Activated T-helper 17 cell treated with anti-CD3 and anti-CD28 coated beads, Interleukin-2, amount 50 U/mL, for 72 hours (primary cell): Measurements from ENCODE around the gene USP34. TPM values are rescaled to one million over a fixed set of nuclear protein-coding genes. Genes with fewer than 3 reads are reported as not detected.

Source experiments
- ATAC-seq: fragments of 150-1000 bp; cut with Tn5 transposase; replicated peaks from 2 replicates; pipeline ENCODE4 v1.10.0; 2021; ENCODE audit warnings: mild to moderate bottlenecking, moderate library complexity
- H3K27ac Mint-ChIP-seq: one replicate; pipeline ENCODE4 v1.8.0; 2022; ENCODE audit warnings: mixed read lengths
- H3K27me3 Mint-ChIP-seq: one replicate; pipeline ENCODE4 v1.8.0; 2022; ENCODE audit warnings: mixed read lengths
- H3K36me3 Mint-ChIP-seq: one replicate; pipeline ENCODE4 v1.8.0; 2022; ENCODE audit warnings: low read depth, mild to moderate bottlenecking, mixed read lengths
- H3K4me1 Mint-ChIP-seq: one replicate; pipeline ENCODE4 v1.8.0; 2022; ENCODE audit warnings: mixed read lengths
- H3K4me3 Mint-ChIP-seq: one replicate; pipeline ENCODE4 v1.8.0; 2022; ENCODE audit warnings: mild to moderate bottlenecking, mixed read lengths
- H3K9me3 Mint-ChIP-seq: one replicate; pipeline ENCODE4 v1.8.0; 2022; ENCODE audit warnings: mixed read lengths
- total RNA-seq, 2 donors: library from RNA; stranded (reverse); gene quantifications; one replicate each; pipeline ENCODE4 v1.2.3, GENCODE V29; 2022

USP34 gene
- total RNA-seq, 2 donors from 2014 or later, result 98.5 to 121 TPM

DNA sequence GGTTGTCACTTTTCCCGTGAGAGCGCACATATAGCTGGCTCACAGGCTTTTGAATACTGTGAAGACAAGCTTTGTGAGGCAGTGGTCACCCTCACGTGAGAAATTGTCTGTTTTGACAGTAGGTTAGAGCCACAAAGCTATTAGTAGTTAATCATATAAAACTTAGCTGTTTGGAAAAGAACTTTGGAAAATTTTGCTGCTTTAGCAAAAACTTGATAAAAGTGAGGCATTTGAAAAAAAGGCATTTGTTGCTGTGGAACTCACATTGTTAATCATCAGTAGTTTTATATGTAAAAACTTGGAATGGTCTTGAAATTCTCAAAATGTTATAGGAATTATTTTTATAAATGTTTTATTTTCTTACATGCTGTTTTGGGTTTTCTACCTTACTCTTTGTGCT lies 286.6 kb downstream of the USP34 start:
- peaks cover 99% of the 10 kb centered on the region for H3K36me3 Mint-ChIP-seq
- H3K4me1 Mint-ChIP-seq, result peaks cover 30% of the 10 kb centered on the region
- no peak for ATAC-seq
- H3K27ac Mint-ChIP-seq, result no peak overlapping the region
- H3K9me3 Mint-ChIP-seq, result no peaks in the 10 kb centered on the region
- H3K4me3 Mint-ChIP-seq, result no peak overlapping the region
- no peaks in the 10 kb centered on the region for H3K27me3 Mint-ChIP-seq

DNA sequence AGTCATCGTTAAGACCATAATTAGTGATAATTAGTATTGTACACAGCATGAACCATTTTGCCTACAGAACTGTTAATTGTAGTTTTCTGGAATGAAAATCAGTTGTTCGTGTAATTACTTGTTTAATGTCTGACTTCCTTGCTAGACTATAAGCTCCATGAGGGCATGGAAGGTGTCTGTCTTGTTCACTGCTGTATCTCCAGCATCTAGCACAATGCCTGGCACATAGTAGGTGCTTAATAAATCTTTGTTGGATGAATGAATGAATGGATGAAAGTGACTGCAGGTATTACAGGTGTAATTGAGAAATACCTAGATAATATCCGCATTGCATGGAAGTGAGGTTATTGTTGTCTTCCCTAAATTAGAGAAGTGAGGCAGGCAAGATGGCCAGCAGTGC lies 287.1 kb downstream of the USP34 start:
- Mint-ChIP-seq H3K27me3 (no peaks in the 10 kb centered on the region), H3K4me3 (no peak overlapping the region), H3K4me1 (peaks cover 34% of the 10 kb centered on the region), H3K27ac (no peak overlapping the region), H3K36me3 (peaks cover 100% of the 10 kb centered on the region), H3K9me3 (no peaks in the 10 kb centered on the region)
- ATAC-seq, result no peak

DNA sequence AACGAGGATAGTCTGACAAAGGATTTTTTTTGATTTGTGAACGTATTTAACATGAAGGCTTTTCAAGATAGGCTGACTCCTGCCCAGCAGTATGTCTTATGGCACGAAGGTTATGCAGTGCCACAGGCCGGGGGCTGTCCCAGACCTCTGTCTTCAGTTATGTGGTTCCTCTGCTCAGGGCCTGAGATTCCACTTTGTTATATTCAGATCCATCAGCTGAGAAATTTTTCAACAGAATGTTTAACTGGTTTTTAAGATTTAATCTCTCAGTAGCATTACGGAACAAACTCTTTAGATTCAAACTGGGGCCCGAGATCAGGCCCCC lies 288.9 kb downstream of the USP34 start:
- Mint-ChIP-seq H3K27ac (peak overlapping the region; percentile 94), H3K4me3 (peak overlapping the region; percentile 88), H3K36me3 (peaks cover 90% of the 10 kb centered on the region), H3K9me3 (no peaks in the 10 kb centered on the region), H3K27me3 (no peaks in the 10 kb centered on the region), H3K4me1 (peaks cover 41% of the 10 kb centered on the region)
- ATAC-seq, result no peak

DNA sequence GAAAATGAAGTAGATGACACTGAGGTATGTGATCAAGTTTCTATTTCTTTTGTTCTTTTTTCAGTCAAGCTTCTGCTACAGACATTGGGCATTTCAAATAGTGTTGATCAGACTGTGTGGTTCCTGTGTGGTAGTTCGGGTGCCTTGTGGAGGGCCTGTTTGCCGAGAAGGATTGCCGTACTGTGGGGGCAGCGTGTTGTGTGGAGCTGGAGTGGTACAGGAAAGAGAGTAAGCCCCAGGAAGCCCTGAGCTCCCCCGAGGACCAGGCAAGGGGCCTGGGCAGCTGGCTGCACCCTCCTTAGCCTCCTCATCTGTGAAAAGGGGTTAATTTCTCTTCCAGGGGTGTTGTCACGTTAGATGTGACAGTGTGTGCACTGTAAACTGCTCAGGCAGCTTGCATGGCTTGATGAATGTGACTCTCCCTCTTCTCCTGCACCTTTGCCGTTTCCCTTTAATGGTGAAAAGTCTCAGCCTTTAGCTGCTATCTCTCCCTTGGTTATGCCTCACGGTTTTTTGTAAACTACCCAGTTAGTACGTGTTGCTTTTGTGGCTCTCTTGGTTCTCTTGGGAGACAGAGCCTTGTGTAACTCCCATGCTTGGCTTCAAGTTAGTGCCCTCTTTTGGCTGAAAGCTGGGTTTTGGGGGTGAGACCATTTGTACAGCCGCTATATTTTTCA lies 289.4 kb downstream of the USP34 start:
- peaks cover 43% of the 10 kb centered on the region for H3K4me1 Mint-ChIP-seq
- H3K9me3 Mint-ChIP-seq, result no peaks in the 10 kb centered on the region
- H3K4me3 Mint-ChIP-seq, result peak overlapping the region; percentile 88
- H3K36me3 Mint-ChIP-seq, result peaks cover 85% of the 10 kb centered on the region
- no peak for ATAC-seq
- H3K27me3 Mint-ChIP-seq, result no peaks in the 10 kb centered on the region
- H3K27ac Mint-ChIP-seq, result peak overlapping the region; percentile 94

DNA sequence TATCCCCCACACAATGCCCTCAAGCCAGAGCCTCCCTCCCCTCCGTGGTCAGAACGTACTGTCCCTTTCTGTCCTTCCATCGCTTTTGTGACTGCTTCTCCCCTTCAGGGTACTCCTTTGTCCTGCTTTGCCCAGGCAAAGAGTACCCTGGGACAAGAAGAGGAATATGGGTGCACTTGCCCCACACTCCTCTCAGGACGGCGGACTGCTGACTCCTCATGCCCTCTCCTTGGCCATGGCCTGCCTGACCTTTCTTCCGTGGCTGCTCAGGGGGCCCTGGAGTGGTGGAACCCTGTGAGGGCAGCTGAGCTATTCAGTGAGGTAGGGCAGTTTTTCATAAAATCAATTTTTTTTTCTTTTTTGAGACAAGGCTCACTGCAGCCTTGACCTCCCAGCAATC lies 290.2 kb downstream of the USP34 start:
- H3K36me3 Mint-ChIP-seq, result peaks cover 77% of the 10 kb centered on the region
- no peaks in the 10 kb centered on the region for H3K27me3 Mint-ChIP-seq
- peak overlapping the region; percentile 94 for H3K27ac Mint-ChIP-seq
- H3K4me1 Mint-ChIP-seq, result peaks cover 48% of the 10 kb centered on the region
- peak overlapping the region; percentile 88 for H3K4me3 Mint-ChIP-seq
- ATAC-seq, result no peak
- H3K9me3 Mint-ChIP-seq, result no peaks in the 10 kb centered on the region

DNA sequence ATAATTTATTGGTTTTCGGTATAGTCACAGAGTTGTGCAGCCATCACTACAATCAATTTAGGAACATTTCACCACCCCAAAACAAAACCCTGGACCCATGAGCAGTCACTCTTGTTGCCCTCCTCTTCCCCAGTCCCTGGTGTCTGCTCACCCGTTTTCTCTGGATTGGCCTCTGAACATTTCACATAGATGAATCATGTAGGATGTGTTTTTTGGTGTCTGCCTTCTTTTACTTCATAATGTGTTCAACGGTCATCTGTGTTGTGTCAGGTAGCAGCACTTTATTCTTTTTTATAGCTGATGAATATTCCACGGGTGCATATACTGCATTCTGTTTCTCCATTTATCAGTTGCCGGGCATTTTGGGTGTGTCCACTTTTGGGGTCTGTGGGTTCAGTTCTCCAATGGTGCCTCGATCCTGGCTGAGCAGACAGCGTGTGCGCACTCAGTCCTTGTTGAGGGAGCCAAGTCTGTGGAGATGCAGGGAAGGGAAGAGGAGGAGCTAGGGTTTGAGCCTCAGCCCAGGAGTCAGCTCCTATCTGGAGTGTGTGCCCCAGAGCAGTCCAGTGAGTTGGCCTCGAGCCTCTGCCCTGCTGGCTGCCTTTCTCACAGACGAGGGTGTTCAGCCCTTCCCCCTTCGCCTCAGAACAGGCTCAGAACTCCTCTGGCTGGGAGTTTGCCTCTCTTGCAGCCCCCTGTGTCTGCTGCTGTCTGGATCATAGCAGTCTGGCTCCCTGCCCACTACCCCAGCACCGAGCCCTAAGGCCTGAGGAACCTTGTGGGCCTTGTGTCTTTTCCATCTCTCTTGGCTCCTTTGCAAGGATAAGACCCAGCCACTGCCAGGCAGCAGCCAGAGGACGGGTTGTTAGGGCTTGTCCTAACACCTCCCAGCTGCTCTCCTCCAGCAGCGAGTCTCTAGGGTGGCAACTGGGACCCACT lies 290.9 kb downstream of the USP34 start:
- Mint-ChIP-seq H3K36me3 (peaks cover 70% of the 10 kb centered on the region), H3K4me3 (peak overlapping the region; percentile 88), H3K27me3 (no peaks in the 10 kb centered on the region), H3K9me3 (no peaks in the 10 kb centered on the region), H3K27ac (peak overlapping the region; percentile 94), H3K4me1 (peaks cover 47% of the 10 kb centered on the region)
- no peak for ATAC-seq

DNA sequence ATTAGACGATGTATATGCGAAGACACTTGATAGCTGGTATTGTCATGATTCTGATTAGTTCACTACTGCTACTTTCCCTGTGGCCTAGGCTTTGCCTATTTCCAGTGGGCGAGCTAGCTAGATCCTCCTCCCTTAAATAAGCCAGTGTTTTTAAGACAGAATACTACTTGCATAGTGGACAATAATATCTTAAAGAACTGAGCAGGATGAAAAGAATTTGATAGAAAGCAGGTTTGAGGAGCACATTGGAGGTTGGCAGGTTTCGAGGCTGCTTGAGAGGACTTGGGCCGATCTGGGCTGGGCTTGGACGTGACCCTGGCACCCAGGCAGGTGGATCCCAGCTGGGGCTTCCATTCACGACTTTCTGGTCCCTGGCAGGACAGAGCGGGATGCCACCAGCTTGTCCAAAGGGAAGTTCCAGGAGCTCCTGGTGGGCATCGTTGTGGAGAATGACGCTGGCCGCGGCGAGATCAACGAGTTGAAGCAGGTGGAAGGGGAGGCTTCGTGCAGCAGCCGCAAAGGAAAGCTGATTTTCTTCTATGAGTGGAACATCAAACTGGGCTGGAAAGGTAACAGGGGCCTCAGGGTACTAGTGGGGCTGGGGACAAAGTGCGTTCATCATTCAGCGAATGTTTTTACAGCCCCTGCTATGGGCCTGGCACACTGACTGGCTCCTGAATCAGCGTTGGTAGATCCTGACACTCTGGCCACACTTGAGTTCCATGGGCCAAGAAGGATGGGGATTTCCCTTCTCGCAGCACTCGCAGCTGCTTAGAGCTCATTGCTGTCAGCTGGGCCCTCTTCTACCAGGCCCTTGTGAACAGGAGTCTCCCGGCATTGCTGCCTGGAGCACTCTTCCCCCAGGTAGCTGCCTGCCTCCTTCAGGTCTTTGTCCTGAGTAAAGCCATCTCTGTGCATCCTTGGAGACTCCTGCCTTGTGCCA lies 292.0 kb downstream of the USP34 start:
- Mint-ChIP-seq H3K9me3 (no peaks in the 10 kb centered on the region), H3K36me3 (peaks cover 59% of the 10 kb centered on the region), H3K4me3 (peak overlapping the region; percentile 88), H3K4me1 (peaks cover 43% of the 10 kb centered on the region), H3K27ac (peak overlapping the region; percentile 94), H3K27me3 (no peaks in the 10 kb centered on the region)
- ATAC-seq, result no peak

DNA sequence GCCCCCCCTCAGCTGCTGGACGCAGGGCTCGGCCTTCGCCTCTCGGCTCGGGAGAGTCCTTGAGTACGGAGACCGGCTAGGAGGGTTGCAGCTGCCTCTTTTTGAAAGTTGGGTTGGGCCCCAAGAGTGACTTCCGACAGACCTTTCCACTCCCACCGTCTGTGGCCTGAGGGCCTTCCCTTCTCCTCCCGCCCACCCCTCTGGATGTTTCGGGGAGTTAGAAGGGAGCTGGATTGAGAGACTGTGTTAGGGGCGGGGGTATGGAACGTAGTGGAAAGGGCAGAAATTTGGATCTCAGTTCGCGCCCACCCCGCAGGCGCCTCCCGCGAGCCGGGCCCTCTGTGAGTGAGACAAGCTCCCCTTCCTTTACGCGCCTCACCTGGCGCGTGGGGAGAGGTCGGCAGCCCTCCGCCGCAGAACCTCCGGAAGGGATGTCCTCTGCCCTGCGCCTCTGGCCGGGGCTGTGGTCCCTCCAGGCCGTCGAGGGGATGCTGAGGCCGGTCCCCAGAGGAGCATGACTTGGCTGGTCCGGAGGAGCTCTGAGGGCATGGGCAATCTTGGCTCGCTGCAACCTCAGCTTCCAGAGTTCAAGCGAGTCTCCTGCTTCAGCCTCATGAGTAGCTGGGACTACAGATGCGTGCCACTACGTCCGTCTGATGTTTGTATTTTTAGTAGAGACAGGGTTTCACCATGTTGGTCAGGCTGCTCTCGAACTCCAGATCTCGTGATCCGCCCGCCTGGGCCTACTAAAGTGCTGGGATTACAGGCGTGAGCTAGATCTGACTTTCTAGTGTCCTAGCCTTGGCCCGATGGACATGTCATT lies 292.9 kb downstream of the USP34 start:
- peak; percentile 38 for ATAC-seq
- H3K27me3 Mint-ChIP-seq, result no peaks in the 10 kb centered on the region
- H3K36me3 Mint-ChIP-seq, result peaks cover 49% of the 10 kb centered on the region
- H3K4me1 Mint-ChIP-seq, result peaks cover 43% of the 10 kb centered on the region
- peak overlapping the region; percentile 94 for H3K27ac Mint-ChIP-seq
- H3K9me3 Mint-ChIP-seq, result no peaks in the 10 kb centered on the region
- peak overlapping the region; percentile 88 for H3K4me3 Mint-ChIP-seq

DNA sequence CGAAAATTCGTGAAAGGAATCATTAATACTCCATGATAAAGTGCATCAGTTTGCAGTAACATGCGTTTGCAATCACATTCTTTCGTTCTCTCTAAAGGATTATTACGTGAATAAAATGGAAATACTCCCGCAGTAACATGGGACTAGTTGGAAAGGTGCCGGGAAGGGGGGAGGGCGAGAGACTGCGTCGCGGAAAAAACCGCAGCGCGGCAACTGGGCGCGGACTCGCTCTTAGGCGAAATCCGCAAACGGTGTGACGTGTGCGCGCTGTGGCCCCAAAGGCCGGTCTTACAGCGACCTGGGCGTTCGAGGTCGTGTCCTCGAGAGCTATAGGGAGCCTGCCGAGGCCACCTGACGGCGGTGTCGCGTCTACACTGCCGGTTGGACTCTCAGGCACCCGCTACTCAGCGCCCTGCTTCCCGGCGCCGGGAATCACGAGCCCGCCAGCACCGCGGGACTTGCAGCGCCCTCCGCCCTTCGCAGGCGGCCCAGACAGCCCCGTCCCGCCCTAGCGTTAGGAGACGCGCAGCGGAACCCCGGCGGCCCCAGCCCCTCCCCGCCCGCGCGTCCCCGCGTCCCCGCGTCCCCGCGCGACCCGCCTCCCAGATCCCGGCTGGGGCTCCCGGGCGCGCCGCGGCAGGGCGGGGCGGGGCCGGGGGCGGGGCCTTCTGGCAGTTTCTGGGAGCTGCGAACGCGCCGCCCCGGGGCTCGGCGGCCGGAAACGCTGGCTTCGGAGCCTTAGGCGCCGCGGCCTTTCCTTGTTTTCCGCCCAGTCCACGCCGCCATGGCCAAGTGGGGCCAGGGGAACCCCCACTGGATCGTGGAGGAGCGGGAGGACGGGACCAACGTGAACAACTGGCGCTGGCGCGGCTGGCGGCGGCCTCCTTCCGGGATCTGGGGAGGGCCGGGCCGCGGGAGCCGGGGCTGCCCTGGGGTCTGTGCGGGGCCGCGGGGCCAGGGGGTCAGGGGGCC lies 293.8 kb downstream of the USP34 start:
- Mint-ChIP-seq H3K27me3 (no peaks in the 10 kb centered on the region), H3K27ac (peak overlapping the region; percentile 94), H3K9me3 (no peaks in the 10 kb centered on the region), H3K4me3 (peak overlapping the region; percentile 88), H3K4me1 (peaks cover 37% of the 10 kb centered on the region), H3K36me3 (peaks cover 40% of the 10 kb centered on the region)
- peak; percentile 86 for ATAC-seq

DNA sequence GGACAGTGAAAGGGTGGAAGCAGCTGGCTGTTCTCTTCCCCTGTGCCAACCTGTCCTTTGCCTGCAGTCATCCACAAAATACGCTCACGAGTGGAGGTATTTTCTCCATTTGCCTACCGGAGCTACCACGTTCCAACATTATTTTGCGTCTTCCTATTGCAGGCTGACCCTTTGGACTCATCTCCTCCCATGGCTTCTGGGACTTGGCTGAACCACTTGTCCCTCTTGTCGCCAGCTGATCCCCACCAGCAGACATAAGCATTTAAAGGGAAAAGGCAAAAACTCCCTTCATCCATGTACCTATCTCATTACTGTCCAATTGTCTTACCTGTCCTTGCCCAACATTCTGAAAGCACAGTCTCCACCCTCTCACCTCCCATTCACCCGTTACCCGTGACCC lies 295.9 kb downstream of the USP34 start:
- Mint-ChIP-seq H3K27me3 (no peaks in the 10 kb centered on the region), H3K27ac (no peak overlapping the region), H3K4me1 (peaks cover 26% of the 10 kb centered on the region), H3K9me3 (no peaks in the 10 kb centered on the region), H3K4me3 (peak overlapping the region; percentile 88), H3K36me3 (peaks cover 20% of the 10 kb centered on the region)
- no peak for ATAC-seq

DNA sequence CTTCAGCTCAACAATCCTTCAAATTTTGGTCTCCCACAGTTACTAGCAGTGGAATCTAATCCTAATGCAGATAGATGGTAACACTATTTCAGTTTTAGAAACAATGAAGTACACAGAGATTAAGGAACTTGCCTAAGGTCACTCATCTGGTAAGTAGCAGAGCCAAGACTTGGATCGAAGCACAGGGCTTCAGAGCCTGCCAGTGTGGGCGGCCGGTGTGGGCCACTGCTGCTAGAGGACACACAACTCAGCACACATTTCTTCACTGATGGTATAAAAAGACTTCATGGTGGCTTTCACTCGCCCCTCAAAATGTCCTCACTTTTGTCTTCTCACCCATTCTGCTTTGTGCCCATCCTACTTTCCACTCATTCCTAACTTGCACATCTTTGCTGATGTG lies 297.8 kb downstream of the USP34 start:
- Mint-ChIP-seq H3K4me3 (no peak overlapping the region), H3K27me3 (no peaks in the 10 kb centered on the region), H3K27ac (no peak overlapping the region), H3K9me3 (no peaks in the 10 kb centered on the region), H3K36me3 (peaks cover under 1% of the 10 kb centered on the region), H3K4me1 (peaks cover 8% of the 10 kb centered on the region)
- no peak for ATAC-seq

DNA sequence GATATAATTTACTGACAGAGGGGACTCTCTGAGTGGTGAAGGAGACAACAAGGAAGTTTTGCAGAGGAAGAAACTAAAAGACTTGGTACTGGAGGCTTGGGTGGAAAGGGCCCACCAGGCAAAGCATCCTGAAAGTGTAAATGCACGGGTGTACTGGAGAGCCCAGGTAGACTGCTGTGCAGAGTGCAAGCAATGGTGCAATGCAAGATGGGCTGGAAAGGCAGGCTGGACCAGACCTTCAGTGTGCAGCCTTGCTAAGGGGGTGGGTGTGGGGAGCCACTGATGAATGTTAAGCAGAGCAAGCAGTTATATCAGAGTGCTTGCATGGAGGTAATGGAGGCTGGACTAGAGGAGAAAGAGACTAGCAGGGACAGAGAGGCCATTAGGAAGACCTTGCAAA lies 298.2 kb downstream of the USP34 start:
- ATAC-seq, result no peak
- H3K9me3 Mint-ChIP-seq, result no peaks in the 10 kb centered on the region
- no peak overlapping the region for H3K27ac Mint-ChIP-seq
- no peaks in the 10 kb centered on the region for H3K36me3 Mint-ChIP-seq
- H3K4me3 Mint-ChIP-seq, result no peak overlapping the region
- H3K27me3 Mint-ChIP-seq, result no peaks in the 10 kb centered on the region
- H3K4me1 Mint-ChIP-seq, result peaks cover 8% of the 10 kb centered on the region

DNA sequence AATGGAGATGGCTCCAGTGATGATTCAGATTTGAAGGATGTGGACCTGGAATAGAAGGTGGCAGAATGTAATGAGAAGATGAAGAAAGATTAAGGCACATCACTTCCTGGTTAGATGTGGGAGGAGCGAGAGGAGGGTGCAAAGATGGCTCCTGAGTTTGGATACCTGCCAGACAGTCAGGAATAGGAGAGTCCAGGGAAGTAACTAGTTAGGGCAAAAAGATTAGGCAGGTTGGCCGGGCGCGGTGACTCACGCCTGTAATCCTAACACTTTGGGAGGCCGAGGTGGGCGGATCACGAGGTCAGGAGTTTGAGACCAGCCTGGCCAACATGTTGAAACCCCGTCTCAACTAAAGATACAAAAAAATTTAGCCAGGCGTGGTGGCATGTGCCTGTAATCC lies 303.3 kb downstream of the USP34 start:
- Mint-ChIP-seq H3K36me3 (peaks cover 31% of the 10 kb centered on the region), H3K4me1 (no peaks in the 10 kb centered on the region), H3K27ac (no peak overlapping the region), H3K27me3 (no peaks in the 10 kb centered on the region), H3K4me3 (no peak overlapping the region), H3K9me3 (no peaks in the 10 kb centered on the region)
- ATAC-seq, result no peak
